Hepatocyte (in vitro differentiated cells): ENCODE results near the gene NUMA1. TPM values are rescaled to one million over a fixed set of nuclear protein-coding genes. Genes with fewer than 3 reads are reported as not detected.

Experiments used
- DNase-seq: peaks from one replicate; pipeline ENCODE4 v3.0.0-alpha.2; 2016; ENCODE audit warnings: low spot score
- H2AFZ ChIP-seq: fragments of 200-600 bp; sonication (generic); 2 replicates; pipeline ENCODE4 v1.6.0; 2016; ENCODE audit warnings: antibody characterized with exemption, mild to moderate bottlenecking
- H3K27ac ChIP-seq: fragments of 200-600 bp; sonication (generic); 2 replicates; pipeline ENCODE4 v1.5.1; 2016; ENCODE audit warnings: mild to moderate bottlenecking
- H3K27me3 ChIP-seq: fragments of 200-600 bp; sonication (generic); 2 replicates; pipeline ENCODE4 v1.6.1; 2016
- H3K36me3 ChIP-seq: fragments of 200-600 bp; sonication (generic); replicated peaks from 2 replicates; pipeline ENCODE4 v1.5.1; 2016; ENCODE audit warnings: low read depth; ENCODE audit not compliant: insufficient read depth
- H3K4me1 ChIP-seq: fragments of 200-600 bp; sonication (generic); 2 replicates; pipeline ENCODE4 v1.5.1; 2016; ENCODE audit warnings: mild to moderate bottlenecking, moderate library complexity; ENCODE audit not compliant: insufficient read depth
- H3K4me2 ChIP-seq: fragments of 200-600 bp; sonication (generic); 2 replicates; pipeline ENCODE4 v1.6.0; 2016
- H3K4me3 ChIP-seq: fragments of 200-600 bp; sonication (generic); 2 replicates; pipeline ENCODE4 v1.5.1; 2016; ENCODE audit warnings: mild to moderate bottlenecking
- H3K79me2 ChIP-seq: fragments of 200-600 bp; sonication (generic); 2 replicates; pipeline ENCODE4 v1.6.0; 2017; ENCODE audit warnings: mild to moderate bottlenecking
- H3K9me2 ChIP-seq: fragments of 200-600 bp; sonication (generic); replicated peaks from 2 replicates; pipeline ENCODE4 v1.6.0; 2017; ENCODE audit warnings: mild to moderate bottlenecking; ENCODE audit not compliant: insufficient read depth
- H3K9me3 ChIP-seq: fragments of 200-600 bp; sonication (generic); 2 replicates; pipeline ENCODE4 v1.5.1; 2016; ENCODE audit warnings: low read depth, mild to moderate bottlenecking
- H4K20me1 ChIP-seq: fragments of 200-600 bp; sonication (generic); 2 replicates; pipeline ENCODE4 v1.6.0; 2016; ENCODE audit warnings: mild to moderate bottlenecking; ENCODE audit not compliant: insufficient read depth, poor library complexity, severe bottlenecking
- EZH2 ChIP-seq: fragments of 200-600 bp; sonication (generic); IDR thresholded peaks from 2 replicates; pipeline ENCODE4 v1.6.1; 2016; ENCODE audit warnings: antibody characterized with exemption, mild to moderate bottlenecking, borderline replicate concordance
- EZH2phosphoT487 ChIP-seq: fragments of 200-600 bp; sonication (generic); IDR thresholded peaks from one replicate; pipeline ENCODE4 v1.6.1; 2018; ENCODE audit warnings: antibody characterized with exemption, mild to moderate bottlenecking, low read depth, moderate library complexity; ENCODE audit not compliant: unreplicated experiment, severe bottlenecking
- WGBS: methylation state at CpG from one replicate; pipeline ENCODE4 v1.1.6; 2016; ENCODE audit warnings: low lambda C conversion rate; ENCODE audit errors: missing lambda C conversion rate; 5-methylcytosine and 5-hydroxymethylcytosine counted together
- polyA plus RNA-seq: library from polyadenylated mRNA; unstranded; fragments of >200 nt; fragmentation: Nextera tagmentation; extraction: Ambion mirVana; gene quantifications from 2 replicates; pipeline ENCODE4 v1.2.1, GENCODE V29; 2016
- total RNA-seq: library from RNA; depleted of rRNA; stranded (reverse); fragments of >200 nt; gene quantifications from 2 replicates; pipeline ENCODE4 v1.2.3, GENCODE V29; 2014
- TF ChIP-seq, protein P1 (sequence below): fragments of 200-600 bp; sonication (generic); IDR thresholded peaks from 2 replicates; pipeline ENCODE4 v1.5.1; 2016; ENCODE audit warnings: antibody characterized with exemption, mild to moderate bottlenecking; ENCODE audit not compliant: poor library complexity

The NUMA1 gene
- total and polyA plus RNA-seq, 2 experiments from 2014 or later = 103 to 140 TPM

DNA sequence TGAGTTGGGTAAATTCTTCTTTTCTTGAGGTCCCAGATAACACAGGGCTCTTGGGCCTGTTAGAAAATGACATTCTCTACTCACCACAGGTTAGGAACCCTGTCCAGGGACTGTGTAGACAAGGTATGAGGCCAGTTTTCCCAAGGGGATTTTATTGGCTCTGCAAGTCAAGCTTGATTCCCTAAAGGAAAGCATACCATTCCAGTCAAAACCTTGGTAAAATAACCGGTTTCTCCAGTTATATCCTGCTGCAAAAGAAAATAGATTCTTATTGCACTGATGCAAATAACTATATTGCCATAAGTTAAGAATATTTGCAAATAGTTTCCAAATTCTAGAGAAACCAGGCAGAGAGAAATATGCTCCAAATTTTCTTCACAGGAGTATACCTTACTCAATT lies 45.6 kb upstream of the NUMA1 start:
- Histone ChIP-seq H3K79me2 (no peaks in the 10 kb centered on the region), H3K27ac (no peak overlapping the region), H3K4me2 (no peak overlapping the region), H3K4me3 (no peak overlapping the region), H3K36me3 (no peaks in the 10 kb centered on the region), H3K27me3 (no peaks in the 10 kb centered on the region), H3K9me2 (no peaks in the 10 kb centered on the region), H3K9me3 (no peaks in the 10 kb centered on the region), H2AFZ (no peak overlapping the region), H3K4me1 (peaks cover 4% of the 10 kb centered on the region), H4K20me1 (no peaks in the 10 kb centered on the region)
- 88% methylated on average over 1 of the region's 1 CpG for WGBS
- DNase-seq = no peak
- TF ChIP-seq EZH2 (no peak), EZH2phosphoT487 (no peak)
- TF ChIP-seq, protein P1, sequence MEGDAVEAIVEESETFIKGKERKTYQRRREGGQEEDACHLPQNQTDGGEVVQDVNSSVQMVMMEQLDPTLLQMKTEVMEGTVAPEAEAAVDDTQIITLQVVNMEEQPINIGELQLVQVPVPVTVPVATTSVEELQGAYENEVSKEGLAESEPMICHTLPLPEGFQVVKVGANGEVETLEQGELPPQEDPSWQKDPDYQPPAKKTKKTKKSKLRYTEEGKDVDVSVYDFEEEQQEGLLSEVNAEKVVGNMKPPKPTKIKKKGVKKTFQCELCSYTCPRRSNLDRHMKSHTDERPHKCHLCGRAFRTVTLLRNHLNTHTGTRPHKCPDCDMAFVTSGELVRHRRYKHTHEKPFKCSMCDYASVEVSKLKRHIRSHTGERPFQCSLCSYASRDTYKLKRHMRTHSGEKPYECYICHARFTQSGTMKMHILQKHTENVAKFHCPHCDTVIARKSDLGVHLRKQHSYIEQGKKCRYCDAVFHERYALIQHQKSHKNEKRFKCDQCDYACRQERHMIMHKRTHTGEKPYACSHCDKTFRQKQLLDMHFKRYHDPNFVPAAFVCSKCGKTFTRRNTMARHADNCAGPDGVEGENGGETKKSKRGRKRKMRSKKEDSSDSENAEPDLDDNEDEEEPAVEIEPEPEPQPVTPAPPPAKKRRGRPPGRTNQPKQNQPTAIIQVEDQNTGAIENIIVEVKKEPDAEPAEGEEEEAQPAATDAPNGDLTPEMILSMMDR = no peak

DNA sequence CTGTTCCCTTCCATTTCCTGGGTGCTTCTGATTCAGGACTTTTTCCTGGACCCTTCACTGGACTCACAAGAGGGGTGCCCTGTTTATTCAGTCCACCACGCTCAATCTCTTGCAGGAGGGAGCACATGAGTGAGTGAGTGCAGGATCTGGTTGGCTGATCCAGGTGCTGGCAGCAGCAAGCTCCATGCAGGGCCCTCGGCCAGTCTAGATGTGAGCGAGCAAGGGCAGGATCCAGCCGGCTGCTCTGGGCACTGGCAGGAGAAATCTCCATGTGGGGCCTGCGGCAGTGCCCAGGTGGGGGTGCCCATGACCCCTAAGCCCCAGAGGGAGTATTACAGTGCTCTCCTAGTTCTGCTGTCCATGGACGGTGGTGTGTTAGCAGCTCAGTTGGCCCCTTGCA lies 43.7 kb upstream of the NUMA1 start:
- Histone ChIP-seq H3K36me3 (no peaks in the 10 kb centered on the region), H2AFZ (no peak overlapping the region), H3K4me1 (peaks cover 4% of the 10 kb centered on the region), H3K27ac (no peak overlapping the region), H3K4me3 (no peak overlapping the region), H3K4me2 (no peak overlapping the region), H3K9me3 (no peaks in the 10 kb centered on the region), H3K9me2 (no peaks in the 10 kb centered on the region), H3K79me2 (no peaks in the 10 kb centered on the region), H3K27me3 (no peaks in the 10 kb centered on the region), H4K20me1 (no peaks in the 10 kb centered on the region)
- TF ChIP-seq EZH2 (no peak), EZH2phosphoT487 (no peak)
- TF ChIP-seq, protein P1 = no peak
- DNase-seq = no peak
- 95% methylated on average over 6 of the region's 6 CpGs for WGBS

DNA sequence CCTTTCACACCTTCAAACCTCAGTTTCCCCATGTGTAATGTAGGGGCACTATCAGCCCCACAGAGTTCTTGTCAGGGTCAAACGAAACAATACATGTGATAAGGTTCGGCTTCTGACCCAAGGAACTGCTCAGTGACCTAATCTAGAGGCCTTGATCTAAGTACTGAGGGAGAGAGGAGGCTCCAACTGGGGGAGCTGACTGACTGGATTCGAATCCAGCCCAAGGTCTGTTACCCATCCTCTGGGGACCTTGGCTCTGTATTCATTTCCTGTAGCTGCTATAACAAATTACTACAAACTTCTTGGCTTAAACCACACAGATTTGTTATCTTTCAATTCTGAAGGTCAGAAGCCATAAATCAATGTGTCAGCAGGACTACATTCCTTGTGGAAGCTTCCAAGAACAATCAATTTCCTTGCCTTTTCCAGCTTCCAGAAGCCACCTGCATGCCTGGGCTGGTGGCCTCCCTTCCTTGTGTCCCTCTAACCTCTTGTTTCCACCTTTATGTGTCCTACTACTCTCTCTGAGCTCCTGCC lies 42.8 kb upstream of the NUMA1 start:
- no peak for TF ChIP-seq EZH2
- TF ChIP-seq, protein P1 = no peak
- TF ChIP-seq EZH2phosphoT487 = no peak
- WGBS = 82% methylated on average over 3 of the region's 3 CpGs
- Histone ChIP-seq H3K79me2 (no peaks in the 10 kb centered on the region), H4K20me1 (no peaks in the 10 kb centered on the region), H3K27me3 (no peaks in the 10 kb centered on the region), H2AFZ (no peak overlapping the region), H3K36me3 (no peaks in the 10 kb centered on the region), H3K4me3 (no peak overlapping the region), H3K27ac (no peak overlapping the region), H3K4me2 (no peak overlapping the region), H3K9me2 (no peaks in the 10 kb centered on the region), H3K9me3 (no peaks in the 10 kb centered on the region), H3K4me1 (peaks cover 4% of the 10 kb centered on the region)
- no peak for DNase-seq

DNA sequence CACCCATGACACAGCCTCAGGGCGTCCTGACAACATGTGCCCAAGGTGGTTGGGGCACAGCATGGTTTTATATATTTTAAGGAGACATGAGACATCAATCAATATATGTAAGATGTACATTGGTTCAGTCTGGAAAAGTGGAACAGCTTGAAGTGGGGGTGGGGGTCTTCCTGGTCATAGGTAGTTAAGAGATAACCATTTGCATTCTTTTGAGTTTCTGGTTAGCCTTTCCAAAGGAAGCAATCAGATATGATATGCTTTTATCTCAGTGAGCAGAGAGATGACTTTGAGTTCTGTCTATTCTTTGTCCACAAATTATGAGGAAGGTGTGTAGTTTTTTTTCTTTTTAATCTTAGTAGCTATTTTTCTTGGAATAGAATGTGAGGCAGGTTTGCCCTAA lies 42.3 kb upstream of the NUMA1 start:
- 89% methylated on average over 1 of the region's 1 CpG for WGBS
- Histone ChIP-seq H3K4me3 (no peak overlapping the region), H3K9me3 (no peaks in the 10 kb centered on the region), H3K4me2 (no peak overlapping the region), H2AFZ (no peak overlapping the region), H3K27me3 (no peaks in the 10 kb centered on the region), H4K20me1 (no peaks in the 10 kb centered on the region), H3K79me2 (no peaks in the 10 kb centered on the region), H3K27ac (no peak overlapping the region), H3K4me1 (peaks cover 4% of the 10 kb centered on the region), H3K9me2 (no peaks in the 10 kb centered on the region), H3K36me3 (no peaks in the 10 kb centered on the region)
- no peak for DNase-seq
- TF ChIP-seq EZH2phosphoT487 (no peak), EZH2 (no peak)
- TF ChIP-seq, protein P1 = no peak
